ENCODE measurements around the gene HOXA6.

- TF ChIP-seq POLR2AphosphoS5 (IDR thresholded peaks at IDR 0.05; ENCODE audit: low read depth, low read length) (no peak), POLR2A (IDR thresholded peaks at IDR 0.05; ENCODE audit: low read depth, low read length) (no peak), TAF1 (IDR thresholded peaks at IDR 0.05; ENCODE audit: borderline replicate concordance, low read depth, low read length) (no peak)
Measured at GRCh38 chr7:27180431-27181420, 33.2 kb upstream of the HOXA6 start.

Measured in GM12892 (cell line).